HEK293 (cell line): ENCODE data around the gene VPS13C.

Source experiments
- CTCF ChIP-seq: fragments of 450-650 bp; formaldehyde crosslinking; IDR thresholded peaks from 2 replicates; pipeline ENCODE4 v1.5.1; 2016; ENCODE audit warnings: missing biosample characterization, missing genetic modification characterization
- KLF16 ChIP-seq: fragments of 450-650 bp; formaldehyde crosslinking; IDR thresholded peaks from 2 replicates; pipeline ENCODE4 v1.5.1; 2017; ENCODE audit warnings: missing biosample characterization, missing genetic modification characterization
- ZFP69B ChIP-seq: fragments of 450-650 bp; formaldehyde crosslinking; IDR thresholded peaks from 2 replicates; pipeline ENCODE4 v1.5.1; 2016; ENCODE audit warnings: missing biosample characterization, missing genetic modification characterization
- ZNF155 ChIP-seq: fragments of 450-650 bp; formaldehyde crosslinking; IDR thresholded peaks from 2 replicates; pipeline ENCODE4 v1.5.1; 2016; ENCODE audit warnings: missing biosample characterization, missing genetic modification characterization
- ZNF175 ChIP-seq: fragments of 450-650 bp; formaldehyde crosslinking; IDR thresholded peaks from 2 replicates; pipeline ENCODE4 v1.5.1; 2016; ENCODE audit warnings: missing biosample characterization, missing genetic modification characterization
- ZNF311 ChIP-seq: fragments of 450-650 bp; formaldehyde crosslinking; IDR thresholded peaks from 2 replicates; pipeline ENCODE4 v1.5.1; 2017; ENCODE audit warnings: missing biosample characterization, missing genetic modification characterization, borderline replicate concordance
- ZNF548 ChIP-seq: fragments of 450-650 bp; formaldehyde crosslinking; IDR thresholded peaks from 2 replicates; pipeline ENCODE4 v1.5.1; 2016; ENCODE audit warnings: missing biosample characterization, missing genetic modification characterization
- ZNF626 ChIP-seq: fragments of 450-650 bp; sonication (Bioruptor Pico); formaldehyde crosslinking; IDR thresholded peaks from 2 replicates; pipeline ENCODE4 v1.5.1; 2018; ENCODE audit warnings: missing biosample characterization, missing genetic modification characterization, inconsistent platforms
- ZNF791 ChIP-seq: fragments of 450-650 bp; formaldehyde crosslinking; IDR thresholded peaks from 2 replicates; pipeline ENCODE4 v1.5.1; 2016; ENCODE audit warnings: missing biosample characterization, missing genetic modification characterization
- ZSCAN18 ChIP-seq: fragments of 450-650 bp; formaldehyde crosslinking; IDR thresholded peaks from 2 replicates; pipeline ENCODE4 v1.5.1; 2016; ENCODE audit warnings: missing biosample characterization, missing genetic modification characterization
- ZSCAN30 ChIP-seq: fragments of 450-650 bp; IDR thresholded peaks from 2 replicates; pipeline ENCODE4 v1.5.1; 2018; ENCODE audit warnings: missing biosample characterization, mild to moderate bottlenecking, missing genetic modification characterization, moderate library complexity

GRCh38 chr15:61996056-61996635, 64.1 kb downstream of the VPS13C start:
- TF ChIP-seq KLF16 (tag by site-specific recombination) (no peak), ZNF626 (tag by site-specific recombination) (no peak), ZNF175 (tag by site-specific recombination) (no peak), ZSCAN30 (tag by site-specific recombination) (no peak), ZNF791 (tag by site-specific recombination) (no peak), CTCF (tag by site-specific recombination) (no peak), ZSCAN18 (tag by site-specific recombination) (no peak), ZNF155 (tag by site-specific recombination) (no peak), ZNF548 (tag by site-specific recombination) (no peak), ZFP69B (tag by site-specific recombination) (no peak), ZNF311 (tag by site-specific recombination) (no peak)
